Activated effector memory CD4-positive, alpha-beta T cell treated with Interleukin-2 at 50 U/mL for 16 hours (primary cell): Measurements from ENCODE around the gene ELMOD2.

Experiments
- DNase-seq: peaks from one replicate; pipeline ENCODE4 v3.0.0-alpha.2; 2020

Gene ELMOD2

GRCh38 chr4:140584439-140584838 lies 60.5 kb downstream of the ELMOD2 start:
- DNase-seq: no peak

GRCh38 chr4:140595065-140595464 lies 71.1 kb downstream of the ELMOD2 start:
- no peak for DNase-seq

- DNase-seq: no peak
Measured at GRCh38 chr4:140600408-140600807, 76.4 kb downstream of the ELMOD2 start.

- no peak for DNase-seq
Measured at GRCh38 chr4:140602714-140603113, 78.7 kb downstream of the ELMOD2 start.

DNA sequence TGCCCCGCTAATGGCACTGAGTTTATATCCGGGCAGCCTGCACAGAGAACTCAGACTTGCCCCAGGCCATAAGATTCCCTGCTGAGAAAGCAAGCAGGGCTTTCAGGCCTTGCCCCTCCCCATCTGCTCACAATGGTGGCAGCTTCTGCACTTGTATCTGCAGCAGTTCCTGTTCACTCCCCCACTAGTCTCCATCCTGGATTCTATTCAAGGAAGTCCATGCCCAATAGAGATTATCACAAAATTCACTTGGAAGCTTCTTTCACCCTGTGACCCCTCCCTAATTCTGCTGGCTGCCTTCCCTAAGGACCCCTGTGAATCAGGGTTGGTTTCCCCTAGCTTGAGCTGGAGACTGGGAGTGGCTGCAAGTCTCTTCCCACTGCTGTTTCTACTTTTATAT lies 79.3 kb downstream of the ELMOD2 start:
- DNase-seq: no peak
